Ovary (tissue), 3 donors: ENCODE results near the gene FXN.

ENCODE experiments used
- EP300 ChIP-seq: sonication (generic); formaldehyde crosslinking; IDR thresholded peaks from one replicate; pipeline ENCODE4 v1.6.1; 2017; ENCODE audit warnings: antibody characterized with exemption
- POLR2A ChIP-seq: fragments of 450-650 bp; IDR thresholded peaks from one replicate; pipeline ENCODE4 v1.6.1; 2017; ENCODE audit warnings: antibody characterized with exemption, mild to moderate bottlenecking, moderate library complexity
- TF ChIP-seq, protein P1 (sequence below), 3 donors: fragments of 450-650 bp in 2 of 3; fragments of 200-600 bp in 1 of 3; IDR thresholded peaks; one replicate each; pipeline versions ENCODE4 v1.5.1 to v1.8.0; 2016 to 2022; ENCODE audit warnings: antibody characterized with exemption in 3 of 3, mild to moderate bottlenecking in 1 of 3
- donor health status: DM: no; HTN: no; CAD: no.

DNA sequence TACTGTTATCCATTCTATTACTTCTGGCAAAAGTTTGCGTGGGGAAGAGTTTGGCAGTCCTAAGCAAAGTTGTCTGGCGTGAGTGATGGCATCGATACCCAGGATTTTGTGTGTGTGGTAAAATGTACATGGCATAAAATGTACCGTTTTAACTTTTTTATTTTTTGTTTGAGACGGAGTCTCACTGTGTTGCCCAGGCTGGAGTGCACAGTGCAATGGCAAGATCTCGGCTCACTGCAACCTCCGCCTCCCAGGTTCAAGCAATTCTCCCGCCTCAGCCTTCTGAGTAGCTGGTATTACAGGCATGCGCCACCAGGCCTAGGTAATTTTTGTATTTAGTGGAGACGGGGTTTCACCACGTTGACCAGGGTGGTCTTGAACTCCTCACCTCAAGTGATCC lies 83.1 kb downstream of the FXN start:
- TF ChIP-seq, protein P1, sequence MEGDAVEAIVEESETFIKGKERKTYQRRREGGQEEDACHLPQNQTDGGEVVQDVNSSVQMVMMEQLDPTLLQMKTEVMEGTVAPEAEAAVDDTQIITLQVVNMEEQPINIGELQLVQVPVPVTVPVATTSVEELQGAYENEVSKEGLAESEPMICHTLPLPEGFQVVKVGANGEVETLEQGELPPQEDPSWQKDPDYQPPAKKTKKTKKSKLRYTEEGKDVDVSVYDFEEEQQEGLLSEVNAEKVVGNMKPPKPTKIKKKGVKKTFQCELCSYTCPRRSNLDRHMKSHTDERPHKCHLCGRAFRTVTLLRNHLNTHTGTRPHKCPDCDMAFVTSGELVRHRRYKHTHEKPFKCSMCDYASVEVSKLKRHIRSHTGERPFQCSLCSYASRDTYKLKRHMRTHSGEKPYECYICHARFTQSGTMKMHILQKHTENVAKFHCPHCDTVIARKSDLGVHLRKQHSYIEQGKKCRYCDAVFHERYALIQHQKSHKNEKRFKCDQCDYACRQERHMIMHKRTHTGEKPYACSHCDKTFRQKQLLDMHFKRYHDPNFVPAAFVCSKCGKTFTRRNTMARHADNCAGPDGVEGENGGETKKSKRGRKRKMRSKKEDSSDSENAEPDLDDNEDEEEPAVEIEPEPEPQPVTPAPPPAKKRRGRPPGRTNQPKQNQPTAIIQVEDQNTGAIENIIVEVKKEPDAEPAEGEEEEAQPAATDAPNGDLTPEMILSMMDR (IDR thresholded peaks at IDR 0.05) = no peak
- TF ChIP-seq POLR2A (no peak), EP300 (no peak)
